HG02884 (cell line): ENCODE results near the gene PIP4K2B.

Source experiments
- ATAC-seq: cut with Tn5 transposase; IDR thresholded peaks from one replicate; pipeline ENCODE4 v1.9.1; 2021; ENCODE audit warnings: mild to moderate bottlenecking, moderate library complexity; ENCODE audit not compliant: unreplicated experiment

Gene PIP4K2B

GRCh38 chr17:38746004-38746848 is 53.1 kb downstream of the PIP4K2B start:
- no peak for ATAC-seq

- no peak for ATAC-seq
Measured at GRCh38 chr17:38745545-38745944, 53.8 kb downstream of the PIP4K2B start.

DNA sequence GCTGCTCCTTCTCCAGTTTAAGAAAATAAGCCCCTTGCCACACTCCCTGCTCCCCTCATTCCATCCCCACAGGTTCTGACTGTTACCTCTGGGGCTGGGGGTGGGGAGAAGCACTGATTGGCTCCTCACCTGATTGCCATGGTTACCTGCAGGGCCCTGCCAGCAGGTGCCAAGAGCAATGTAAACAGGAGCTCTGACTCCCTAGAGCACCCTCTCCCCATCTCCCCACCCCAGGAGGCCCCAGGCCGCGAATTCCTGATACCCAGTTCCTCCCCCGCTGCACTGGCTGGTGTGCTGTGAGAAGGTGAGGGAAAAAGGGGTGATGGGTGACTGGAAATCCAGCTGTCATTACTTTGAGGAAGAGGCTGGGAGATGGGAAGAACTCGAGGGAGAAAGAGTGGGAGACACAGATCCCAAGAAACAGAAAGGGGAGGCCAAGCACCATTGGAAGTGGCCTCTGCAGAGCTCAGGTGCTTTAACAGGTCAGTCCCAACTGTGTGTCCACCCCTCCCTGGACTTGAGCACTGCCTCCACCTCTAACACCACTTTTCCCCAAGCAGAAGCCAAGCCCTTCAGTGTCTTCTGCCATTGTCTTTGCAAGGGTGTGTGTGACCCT is 55.7 kb downstream of the PIP4K2B start:
- ATAC-seq = no peak

DNA sequence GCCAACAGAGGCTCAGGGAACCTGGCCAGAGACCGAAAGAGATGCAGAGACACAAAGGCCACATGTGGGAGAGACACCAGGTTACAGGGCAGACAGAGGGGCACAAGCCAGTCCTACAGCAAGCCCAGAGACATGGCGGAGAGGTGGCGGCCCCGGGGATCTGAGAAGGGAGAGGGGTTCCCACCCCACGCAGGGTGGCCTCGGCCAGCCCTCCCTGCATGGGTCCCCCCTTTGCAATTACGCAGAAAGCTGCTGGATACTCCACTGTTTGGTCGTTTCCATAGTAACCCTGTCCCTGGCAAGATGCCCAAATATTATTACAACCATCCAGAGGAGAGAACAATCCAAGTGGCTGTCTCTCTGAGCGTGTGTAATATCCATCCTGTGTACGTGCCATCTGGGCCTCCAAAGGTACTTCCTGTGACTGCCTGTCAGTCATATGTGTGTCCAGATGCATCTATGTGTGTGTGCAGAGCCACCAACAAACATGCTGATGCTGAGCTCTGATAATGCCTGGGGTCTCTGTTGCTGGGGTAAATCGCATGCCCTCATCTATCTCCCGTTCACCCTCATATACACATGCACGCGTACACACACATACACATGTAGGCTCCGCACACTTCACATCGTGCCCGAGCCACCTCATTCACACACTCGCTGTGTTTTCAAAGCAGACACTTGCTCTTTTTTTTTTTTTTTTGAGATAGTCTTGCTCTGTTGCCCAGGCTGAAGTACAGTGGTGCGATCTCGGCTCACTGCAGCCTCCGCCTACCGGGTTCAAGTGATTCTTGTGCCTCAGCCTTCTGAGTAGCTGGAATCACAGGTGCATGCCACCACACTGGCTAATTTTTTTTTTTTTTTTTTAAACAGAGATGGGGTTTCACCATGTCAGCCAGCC is 56.7 kb downstream of the PIP4K2B start:
- ATAC-seq = no peak

- no peak for ATAC-seq
Measured at GRCh38 chr17:38741921-38742410, 57.4 kb downstream of the PIP4K2B start.

- ATAC-seq = no peak
Measured at GRCh38 chr17:38741461-38741860, 57.9 kb downstream of the PIP4K2B start.

GRCh38 chr17:38740806-38741205 is 58.5 kb downstream of the PIP4K2B start:
- ATAC-seq = no peak

DNA sequence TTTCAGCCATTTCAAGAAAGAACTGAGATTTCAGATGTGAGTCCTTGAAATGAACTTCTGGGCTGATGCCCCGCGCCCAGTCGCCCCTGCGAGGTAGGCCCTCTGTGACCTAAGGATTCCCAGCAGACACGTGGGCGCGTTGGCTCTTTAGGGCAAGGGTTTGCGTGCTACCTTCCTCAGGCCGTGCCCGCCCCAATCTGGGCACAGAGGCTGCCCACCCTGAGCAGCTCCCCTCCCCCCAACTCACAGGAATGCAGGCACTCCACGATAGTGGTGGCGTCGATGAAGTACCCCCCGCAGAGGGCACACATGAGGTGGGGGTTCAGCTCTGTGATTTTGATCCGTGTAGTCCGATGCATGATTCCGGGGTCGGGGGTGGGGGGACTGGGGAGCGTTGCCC is 59.3 kb downstream of the PIP4K2B start:
- ATAC-seq = no peak

GRCh38 chr17:38739305-38739704 is 60.1 kb downstream of the PIP4K2B start:
- no peak for ATAC-seq

- no peak for ATAC-seq
Measured at GRCh38 chr17:38738686-38739085, 60.7 kb downstream of the PIP4K2B start.

DNA sequence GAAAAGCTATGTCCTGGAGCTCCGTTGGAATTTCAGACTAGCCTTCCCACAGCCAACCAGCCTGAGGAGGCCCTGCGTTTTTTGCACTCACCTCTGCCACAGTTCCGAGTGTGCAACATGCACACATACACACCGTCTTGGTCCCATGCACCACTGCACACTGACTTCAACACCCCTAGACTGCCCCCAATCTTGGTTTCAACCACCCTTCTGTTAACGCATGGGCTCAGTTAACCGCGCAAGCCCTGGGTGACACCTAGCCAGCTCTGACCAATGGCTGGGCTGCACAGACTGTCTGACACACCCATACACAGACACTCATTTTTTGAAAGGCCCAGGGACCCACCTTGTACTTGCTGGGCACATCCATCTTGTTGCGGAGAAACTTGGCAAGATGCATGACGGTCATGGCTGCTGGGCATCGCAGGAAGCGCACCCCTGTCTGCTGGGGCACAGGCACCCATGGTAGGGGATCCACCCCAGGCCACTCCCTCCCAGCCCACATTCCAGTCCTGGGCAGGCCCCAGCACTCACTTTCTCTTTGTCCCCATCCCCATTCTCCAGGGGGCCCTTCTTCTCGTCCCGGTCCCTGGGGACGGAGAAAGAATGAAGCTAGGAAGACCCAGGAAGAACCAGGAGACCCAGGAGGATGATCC is 61.2 kb downstream of the PIP4K2B start:
- ATAC-seq = no peak

GRCh38 chr17:38735161-38735997 is 64.0 kb downstream of the PIP4K2B start:
- ATAC-seq = no peak

DNA sequence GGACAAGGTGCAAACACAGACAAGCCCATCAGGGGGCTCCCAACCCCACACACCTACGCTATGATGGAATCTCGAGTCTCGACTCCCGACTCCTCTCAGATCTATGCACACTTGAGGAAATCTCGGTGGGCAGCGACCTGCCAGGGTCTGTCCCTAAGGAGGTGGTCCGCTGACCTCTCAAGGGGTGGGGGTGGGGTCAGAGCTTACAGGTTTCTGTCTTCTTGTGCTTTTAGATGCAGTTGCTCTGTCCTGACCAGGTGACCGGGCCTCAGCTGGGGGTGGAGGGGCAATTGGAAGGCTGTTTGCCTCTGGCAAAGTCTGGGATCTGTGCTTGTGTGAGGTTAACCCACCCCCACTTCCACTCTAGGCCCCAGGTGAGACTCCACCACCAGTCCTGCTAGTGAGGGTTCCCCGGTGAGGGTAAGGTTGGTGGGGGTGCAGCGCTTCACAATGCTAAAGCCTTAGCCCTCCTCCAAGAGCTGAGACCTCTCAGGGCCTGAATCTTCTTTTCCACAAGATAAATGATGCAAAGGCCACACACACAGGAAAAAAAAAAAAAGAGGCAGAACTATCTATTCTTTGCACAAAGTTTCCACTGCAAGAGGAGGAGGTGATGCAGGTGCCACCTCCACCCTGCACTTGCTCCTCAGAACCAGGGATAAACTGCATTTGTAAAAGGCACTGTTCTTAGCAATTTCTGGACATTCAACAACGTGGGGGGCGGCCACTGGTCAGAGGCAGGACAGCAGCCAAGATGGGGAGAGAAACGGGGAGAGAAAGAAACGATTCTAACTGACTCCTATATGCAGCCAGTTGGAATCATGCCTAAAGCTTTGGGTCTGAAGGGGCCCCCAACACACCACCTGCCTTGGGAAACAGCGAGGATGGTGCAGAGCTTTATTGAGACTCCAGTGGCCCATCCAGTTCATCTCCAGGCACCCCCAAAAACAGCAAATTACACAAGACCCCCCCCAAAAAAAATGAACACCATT is 65.1 kb downstream of the PIP4K2B start:
- no peak for ATAC-seq

- no peak for ATAC-seq
Measured at GRCh38 chr17:38733282-38733981, 65.9 kb downstream of the PIP4K2B start.

DNA sequence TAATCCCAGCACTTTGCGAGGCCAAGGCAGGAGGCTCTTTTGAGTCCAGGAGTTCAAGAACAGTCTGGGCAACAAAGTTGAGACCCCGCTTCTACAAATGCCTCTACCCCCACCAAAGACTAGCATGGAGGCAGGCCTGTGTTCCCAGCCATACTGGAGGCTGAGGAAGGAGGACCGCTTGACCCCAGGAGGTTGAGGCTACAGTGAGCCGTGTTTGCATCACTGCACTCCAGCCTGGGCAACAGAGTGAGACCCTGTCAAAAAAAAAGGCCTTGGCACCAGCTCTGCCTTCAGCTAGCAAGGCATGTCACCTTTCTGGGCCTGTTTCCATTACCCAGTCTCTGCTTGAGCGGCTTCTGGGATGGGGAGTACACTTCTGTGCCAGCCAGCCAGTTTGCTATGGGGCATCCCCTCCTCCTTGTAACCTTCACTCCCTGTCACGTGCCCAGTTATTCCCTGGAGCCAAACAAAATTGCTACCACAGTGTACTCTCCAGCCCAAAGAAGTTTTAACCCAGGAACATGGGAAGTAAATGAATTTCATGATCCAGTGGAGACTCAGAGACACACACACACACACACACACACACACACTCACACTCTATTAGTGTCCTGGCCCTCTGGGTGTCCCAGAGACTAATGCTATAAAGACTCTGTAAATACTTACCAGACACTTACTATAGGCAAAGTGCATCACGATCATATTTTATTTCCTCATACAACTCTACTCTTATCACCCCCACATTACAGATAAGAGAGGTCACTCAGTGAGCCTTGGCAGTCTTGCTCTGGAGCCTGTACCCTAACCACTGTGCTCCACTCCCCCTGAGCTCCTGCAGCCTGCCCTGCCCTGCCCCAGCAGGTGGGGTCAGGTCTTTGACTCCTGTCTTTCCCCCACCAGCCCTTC is 66.7 kb downstream of the PIP4K2B start:
- no peak for ATAC-seq

DNA sequence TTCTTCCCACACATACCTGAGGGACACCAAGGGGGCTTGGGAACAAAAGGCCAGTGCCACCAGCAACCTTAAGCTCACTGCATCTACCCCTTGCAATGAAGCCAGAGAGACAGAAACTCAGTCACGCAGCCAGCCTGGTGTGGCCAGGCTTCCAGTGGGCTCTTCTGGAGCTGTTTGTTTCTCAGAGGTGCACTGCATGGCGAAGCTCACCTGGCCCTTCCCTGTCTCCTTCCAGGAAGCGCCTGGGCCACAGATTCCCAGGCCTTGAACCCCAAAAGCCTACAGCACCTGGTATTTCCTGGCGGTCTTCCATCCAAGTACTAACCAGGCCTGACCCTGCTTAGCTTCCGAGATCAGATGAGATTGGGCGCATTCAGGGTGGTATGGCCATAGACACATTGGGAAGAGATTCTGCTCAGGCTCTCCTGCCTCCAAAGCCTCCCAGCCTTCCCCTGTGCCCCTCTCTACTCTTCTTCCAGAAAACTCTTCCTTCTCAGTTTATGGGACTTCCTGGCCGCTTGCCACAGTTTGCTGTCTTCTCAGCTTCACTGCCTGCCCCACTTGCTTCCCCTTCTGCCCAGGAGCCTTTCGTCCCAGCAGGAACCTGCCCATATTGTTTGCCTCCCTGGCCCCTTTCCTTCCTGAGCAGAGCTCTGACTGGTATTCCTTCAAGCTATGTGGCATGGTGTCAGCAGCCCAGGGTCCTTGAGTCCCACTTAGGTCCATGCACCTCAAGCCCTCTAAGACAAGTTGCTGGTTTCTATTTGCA is 67.6 kb downstream of the PIP4K2B start:
- ATAC-seq = no peak
